HG02571 (cell line): ENCODE data around the gene SARS1.
"Not testable (repeated sequence)": the region's sequence is repeated elsewhere in the genome, so short reads cannot be mapped to it uniquely, and the experiment has no call there.

ENCODE experiments used
- ATAC-seq: cut with Tn5 transposase; IDR thresholded peaks from one replicate; pipeline ENCODE4 v1.9.1; 2021; ENCODE audit warnings: mild to moderate bottlenecking, moderate library complexity; ENCODE audit not compliant: unreplicated experiment

SARS1 gene

DNA sequence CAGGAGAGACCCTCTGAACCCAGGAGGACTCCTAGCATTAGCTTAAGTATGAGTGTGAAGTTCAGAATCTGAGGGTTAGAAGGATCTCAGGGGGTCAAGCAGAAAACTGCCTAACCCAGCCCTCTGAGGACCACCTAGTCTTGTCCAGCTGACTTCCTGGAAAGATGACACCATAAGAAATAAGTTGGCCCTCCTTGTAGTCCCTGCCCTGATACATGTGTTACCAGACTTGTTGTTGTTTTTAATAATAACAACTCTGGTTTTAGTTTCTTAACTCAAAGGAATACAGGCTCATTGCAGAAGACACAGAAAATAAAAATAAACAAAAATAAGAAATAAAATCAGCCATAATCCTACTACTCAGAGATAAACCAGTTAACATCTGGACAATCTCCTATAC lies 21.8 kb upstream of the SARS1 start:
- no peak for ATAC-seq

DNA sequence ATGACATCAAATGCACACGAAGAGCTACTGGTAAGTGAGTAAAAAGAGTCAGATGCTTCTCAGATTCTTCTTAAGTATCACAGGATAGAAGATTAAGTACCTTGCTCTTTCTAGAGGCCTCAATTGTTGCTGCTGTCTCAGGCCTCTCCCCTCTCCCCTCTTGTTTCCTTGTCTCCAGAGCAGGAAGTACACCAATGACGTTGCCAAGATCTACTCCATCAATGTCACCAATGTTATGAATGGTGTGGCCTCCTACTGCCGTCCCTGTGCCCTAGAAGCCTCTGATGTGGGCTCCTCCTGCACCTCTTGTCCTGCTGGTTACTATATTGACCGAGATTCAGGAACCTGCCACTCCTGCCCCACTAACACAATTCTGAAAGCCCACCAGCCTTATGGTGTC lies 21.3 kb upstream of the SARS1 start:
- ATAC-seq: no peak

DNA sequence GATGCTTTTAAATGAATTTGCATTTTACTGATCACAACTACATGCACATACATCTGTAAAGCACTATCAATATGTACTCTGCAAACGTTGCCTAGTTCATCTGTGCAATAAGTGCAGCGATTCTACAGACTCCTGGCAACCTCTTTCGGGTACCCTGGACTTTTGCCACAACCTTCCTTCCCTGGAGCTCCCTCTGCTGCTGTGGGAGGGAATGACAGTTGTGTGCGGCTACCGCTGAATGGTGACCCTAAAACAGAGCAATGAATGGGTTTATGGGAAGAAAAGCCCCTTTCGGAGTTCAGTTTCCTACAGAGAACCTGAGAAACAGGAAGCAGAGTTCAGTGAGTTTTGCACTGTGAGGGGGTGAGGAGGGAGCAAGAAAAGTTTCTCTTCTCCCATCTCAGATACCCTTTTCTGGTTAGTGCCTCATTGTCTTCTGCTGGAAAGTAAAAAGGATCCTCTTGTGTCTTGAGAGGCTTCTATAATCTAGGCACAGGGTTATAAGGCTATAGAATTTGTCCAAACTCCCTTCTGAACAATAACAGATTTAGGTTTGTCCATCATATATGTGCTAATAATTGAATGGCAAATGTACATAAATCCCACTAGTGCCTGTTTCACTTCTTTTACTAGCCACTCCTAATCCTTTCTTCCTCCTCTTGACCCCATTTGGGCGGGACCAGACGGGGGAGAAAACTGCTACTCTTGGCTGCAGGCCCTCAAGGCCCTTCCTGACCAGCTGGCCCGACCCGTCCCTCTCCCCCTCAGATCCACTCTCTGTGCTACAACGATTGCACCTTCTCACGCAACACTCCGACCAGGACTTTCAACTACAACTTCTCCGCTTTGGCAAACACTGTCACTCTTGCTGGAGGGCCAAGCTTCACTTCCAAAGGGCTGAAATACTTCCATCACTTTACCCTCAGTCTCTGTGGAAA lies 19.8 kb upstream of the SARS1 start:
- ATAC-seq: no peak

DNA sequence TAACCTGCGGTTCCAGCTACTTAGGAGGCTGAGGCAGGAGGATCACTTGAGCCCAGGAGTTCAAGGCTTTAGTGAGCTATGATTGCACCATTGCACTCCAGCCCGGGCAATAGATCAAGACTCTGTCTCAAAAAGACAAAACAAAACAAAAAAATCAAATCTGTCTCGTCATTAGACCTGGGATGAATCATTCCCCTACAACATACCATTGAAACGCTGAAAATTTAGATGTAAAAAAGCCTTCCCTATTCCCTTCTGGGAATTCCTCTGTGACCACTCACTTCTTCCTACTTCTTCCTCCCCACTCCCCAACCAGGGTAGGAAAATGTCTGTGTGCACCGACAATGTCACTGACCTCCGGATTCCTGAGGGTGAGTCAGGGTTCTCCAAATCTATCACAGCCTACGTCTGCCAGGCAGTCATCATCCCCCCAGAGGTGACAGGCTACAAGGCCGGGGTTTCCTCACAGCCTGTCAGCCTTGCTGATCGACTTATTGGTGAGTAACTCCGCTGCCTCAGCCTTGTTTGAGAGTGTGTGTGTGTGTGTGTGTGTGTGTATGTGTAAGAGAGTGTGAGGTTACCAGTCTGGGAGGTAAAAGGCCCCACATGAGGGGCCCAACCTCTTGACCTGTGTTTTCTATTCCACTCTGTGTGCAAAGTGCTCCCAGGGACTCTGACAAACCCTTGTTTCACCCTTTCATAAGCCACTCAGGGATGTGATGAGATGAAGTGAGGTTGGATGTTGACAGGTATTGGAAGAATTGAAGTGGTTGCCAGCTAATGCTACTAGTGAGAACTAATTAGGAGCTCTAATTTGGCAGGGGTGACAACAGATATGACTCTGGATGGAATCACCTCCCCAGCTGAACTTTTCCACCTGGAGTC lies 16.3 kb upstream of the SARS1 start:
- no peak for ATAC-seq

DNA sequence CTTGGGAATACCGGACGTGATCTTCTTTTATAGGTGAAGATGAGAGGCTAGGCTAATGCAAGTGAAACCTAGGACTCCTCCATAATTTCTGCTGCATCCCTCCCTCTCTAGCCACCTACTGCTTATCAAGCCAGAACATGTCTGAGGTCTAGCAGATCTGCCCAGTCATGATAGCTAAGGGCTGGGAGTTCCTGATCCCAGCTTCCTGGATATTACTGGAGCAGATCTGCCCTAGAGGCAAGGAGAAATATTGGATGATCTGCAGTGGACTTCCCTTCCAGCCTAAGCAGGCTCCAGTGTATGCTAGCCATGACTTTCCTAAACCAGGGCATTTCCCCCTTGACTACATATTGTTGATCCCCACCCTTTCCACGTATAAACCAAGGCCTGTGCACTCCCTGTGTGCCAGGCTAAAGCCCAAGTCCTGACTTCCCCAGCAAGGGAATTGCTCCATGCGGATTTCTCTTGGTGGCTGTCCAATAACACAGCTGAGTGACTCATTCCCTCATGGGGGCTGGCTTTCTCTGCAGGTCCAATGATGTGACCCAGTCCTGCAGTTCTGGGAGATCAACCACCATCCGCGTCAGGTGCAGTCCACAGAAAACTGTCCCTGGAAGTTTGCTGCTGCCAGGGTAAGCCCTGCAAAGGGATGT lies 15.5 kb upstream of the SARS1 start:
- no peak for ATAC-seq

DNA sequence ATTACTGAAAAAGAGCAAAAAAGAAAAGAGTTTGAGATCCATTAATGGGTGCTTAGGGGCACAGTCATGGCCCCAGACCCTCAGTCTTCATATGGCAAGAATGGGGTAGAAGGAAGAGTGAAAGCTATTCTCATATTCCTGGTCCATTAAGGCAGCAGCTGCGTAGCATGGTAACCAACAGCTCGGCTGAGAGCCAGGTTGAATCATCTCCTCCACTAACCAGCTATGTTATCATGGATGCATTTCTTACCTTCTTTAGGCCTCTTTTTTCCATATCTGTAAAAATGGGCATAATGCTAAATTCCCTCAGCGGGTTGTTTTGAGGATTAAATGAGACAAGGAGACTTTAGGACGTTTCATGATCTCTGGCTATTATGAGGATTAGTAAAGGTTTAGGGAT lies 15.0 kb upstream of the SARS1 start:
- ATAC-seq: no peak

DNA sequence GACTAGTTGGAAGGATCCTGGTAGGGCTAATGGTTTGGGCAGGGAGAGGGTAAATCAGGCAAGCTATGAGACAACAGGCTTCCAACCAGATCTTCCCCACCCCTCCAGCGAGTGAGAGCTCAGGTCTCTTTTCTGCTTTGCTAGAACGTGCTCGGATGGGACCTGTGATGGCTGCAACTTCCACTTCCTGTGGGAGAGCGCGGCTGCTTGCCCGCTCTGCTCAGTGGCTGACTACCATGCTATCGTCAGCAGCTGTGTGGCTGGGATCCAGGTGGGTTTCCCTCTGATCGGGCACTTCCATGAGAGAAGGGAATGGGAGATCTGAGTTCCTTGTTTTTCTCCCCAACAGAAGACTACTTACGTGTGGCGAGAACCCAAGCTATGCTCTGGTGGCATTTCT lies 14.0 kb upstream of the SARS1 start:
- ATAC-seq: no peak

DNA sequence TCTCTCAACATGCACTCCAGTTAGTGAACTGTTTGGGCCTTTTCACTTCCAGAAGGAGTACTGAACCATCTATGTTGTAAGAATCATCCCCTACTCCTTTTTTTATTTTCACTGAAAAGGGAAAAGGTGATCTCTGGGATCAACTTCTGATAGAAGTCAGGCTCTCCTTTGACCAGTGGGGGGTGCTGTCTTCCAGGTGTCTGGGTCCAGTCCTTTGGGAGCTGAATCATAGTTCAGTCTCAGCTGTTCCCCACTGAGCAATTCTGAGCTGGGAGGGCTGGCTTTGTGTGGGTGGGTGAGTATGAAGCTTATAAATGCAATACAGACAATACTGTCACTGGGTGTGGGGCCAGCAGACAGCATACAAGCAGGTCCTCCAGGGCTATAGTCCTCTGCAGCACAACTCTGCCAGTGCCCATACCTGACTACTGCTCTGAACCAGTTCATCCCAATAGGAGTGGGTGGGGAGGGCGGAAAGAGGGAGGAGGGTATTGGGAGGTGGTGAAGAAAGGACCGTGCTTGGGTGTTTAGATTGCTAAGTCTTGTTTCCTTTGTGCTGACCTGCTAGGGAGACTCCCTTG lies 12.5 kb upstream of the SARS1 start:
- ATAC-seq: no peak

DNA sequence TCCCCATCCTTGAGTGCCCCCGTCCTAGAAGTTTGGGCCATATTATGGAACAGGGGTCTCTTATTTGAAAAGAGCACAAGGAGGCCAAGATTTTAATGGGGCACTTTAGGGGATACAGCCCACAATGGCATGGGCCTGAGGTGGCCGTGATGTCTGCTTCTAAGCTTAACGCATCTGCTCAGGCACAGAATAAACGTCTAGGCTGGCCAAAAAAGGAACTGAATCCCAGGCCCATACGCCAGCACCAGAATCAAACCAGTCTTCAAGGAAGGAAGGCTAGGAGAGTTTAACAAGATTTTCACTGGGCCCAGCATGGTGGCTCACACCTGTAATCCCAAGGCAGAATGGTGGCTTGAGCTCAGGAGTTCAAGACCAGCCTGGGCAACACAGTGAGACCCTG lies 9.2 kb upstream of the SARS1 start:
- no peak for ATAC-seq

DNA sequence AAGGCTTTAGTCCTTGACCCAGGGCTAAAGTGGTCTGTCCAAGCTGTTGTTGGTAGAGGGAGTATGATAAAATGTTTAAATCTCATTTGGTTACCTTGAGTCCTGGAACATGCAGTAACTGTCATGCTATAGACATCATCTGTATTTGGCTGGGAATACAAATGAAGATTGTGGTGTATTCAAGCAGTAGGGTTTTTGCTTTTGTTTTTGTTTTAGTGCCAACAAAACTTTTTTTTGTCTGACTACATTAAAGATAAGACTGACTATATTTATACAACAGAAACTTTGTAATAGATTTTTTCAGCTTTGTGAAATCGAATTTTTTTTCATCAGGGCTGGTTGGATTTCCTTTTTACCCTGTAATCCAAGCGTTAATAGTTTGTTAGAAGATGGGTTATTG lies 7.4 kb upstream of the SARS1 start:
- no peak for ATAC-seq

DNA sequence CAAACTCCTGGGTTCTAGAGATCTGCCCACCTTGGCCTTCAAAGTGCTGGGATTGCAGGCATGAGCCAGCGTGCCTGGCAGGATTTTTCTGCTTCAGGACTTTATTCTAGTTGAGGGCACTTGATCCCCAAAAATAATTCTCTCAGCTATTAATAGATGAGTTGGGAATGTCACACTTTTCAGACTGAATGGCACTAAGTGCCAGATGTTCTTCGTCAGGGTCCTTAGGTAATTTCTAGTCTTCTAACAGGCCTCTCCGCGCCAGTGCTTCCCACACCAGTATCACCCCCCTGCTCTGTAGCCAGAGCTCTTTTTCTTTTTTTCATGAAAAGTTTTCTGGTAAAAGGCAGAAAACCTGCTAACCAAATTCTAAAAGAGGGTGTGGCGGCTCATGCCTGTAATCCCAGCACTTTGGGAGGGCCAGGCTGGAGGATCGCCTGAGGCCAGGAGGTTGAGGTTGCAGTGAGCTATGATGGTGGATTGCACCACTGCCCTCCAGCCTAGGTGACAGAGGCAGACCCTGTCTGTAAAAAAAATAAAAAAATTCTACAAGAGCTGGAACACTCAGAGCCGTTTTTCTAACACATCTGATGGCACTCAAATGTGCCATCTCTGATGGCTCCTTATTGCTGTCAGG lies 6.1 kb upstream of the SARS1 start:
- no peak for ATAC-seq

DNA sequence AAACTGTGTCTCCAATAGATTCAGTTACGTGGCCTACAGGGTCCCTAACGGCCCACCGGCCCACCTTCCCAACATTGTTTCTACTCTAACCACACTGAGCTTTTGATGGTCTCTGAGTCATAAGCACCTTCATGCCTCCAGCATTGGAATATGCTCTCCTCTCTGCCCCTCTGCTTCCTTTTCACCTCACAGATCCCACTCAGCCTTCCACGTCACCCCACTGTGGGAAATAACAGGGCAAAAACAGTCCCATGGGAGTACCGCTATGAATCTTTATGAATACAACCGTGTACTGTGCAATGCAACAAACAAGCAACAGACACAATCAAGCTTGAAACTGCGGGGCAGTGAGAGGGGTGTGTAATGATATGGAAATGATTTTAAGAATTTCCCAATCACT lies 5.3 kb upstream of the SARS1 start:
- ATAC-seq: no peak

DNA sequence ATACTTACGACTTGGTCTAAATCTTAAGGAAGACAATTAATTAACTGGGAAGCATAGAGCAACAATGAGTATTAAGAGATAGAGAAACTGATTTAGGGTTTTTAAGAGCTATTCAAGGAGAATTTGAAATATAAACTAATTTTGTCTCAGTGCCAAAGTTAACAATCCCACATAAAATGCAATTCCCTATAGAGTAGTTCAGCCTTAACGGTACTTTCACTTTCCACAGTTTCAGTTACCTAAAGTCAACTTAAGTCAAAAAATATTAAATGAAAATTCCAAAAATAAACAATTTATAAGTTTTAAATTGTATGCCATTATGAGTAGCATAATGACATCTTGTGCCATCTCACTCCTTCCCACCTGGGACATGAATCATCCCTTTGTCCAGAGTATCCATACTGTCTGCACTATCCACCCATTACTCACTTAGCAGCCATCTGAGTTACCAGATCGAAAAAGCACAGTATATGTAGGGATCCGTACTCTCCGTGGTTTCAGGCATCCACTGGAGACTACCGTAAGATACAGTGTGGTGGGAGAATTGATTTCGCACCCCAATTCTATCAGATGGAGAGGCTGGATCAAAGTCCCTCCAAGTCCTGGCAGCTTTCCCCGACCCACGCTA lies 4.8 kb upstream of the SARS1 start:
- ATAC-seq: no peak

DNA sequence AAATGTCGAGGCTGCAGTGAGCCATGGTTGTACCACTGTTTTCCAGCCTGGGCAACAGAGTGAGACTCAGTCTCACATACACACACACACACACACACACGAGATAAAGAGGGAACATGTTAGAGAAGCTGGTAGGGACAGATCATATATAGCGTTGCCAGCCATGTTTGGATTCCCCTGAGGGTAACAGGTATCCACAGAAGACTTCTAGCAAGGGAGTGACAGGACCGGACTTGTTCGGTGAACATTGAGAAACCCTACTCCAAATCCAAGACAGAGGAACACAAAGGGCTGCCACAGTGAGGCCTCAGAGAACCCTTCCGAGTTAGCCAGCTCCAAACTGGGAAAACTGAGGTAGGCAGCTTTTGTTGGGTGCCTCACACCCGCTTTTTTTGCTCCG lies 3.7 kb upstream of the SARS1 start:
- no peak for ATAC-seq

DNA sequence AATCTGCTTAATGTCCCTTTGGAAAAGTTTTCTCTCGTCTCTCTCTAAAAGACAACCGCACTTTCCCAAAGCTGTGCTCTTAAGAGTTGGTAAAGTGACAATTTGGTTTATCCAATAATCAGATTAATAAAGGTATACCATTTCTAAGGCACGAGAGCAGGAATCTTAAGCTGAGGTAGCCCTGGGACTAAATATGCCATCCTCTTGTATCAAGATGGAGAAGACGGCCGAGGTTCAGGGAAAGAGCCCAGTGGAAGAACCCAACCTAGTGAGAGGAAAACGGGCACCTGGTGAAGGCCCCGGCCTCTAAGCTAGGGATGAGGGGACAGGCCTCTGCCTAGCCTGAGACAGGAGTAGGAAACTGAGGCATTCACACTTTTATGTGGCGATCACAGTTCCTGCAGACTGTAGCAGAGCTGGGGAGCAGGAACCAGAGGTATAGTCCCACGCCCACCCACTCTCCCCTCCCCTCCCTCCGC lies 334 bp upstream of the SARS1 start:
- ATAC-seq: no peak

DNA sequence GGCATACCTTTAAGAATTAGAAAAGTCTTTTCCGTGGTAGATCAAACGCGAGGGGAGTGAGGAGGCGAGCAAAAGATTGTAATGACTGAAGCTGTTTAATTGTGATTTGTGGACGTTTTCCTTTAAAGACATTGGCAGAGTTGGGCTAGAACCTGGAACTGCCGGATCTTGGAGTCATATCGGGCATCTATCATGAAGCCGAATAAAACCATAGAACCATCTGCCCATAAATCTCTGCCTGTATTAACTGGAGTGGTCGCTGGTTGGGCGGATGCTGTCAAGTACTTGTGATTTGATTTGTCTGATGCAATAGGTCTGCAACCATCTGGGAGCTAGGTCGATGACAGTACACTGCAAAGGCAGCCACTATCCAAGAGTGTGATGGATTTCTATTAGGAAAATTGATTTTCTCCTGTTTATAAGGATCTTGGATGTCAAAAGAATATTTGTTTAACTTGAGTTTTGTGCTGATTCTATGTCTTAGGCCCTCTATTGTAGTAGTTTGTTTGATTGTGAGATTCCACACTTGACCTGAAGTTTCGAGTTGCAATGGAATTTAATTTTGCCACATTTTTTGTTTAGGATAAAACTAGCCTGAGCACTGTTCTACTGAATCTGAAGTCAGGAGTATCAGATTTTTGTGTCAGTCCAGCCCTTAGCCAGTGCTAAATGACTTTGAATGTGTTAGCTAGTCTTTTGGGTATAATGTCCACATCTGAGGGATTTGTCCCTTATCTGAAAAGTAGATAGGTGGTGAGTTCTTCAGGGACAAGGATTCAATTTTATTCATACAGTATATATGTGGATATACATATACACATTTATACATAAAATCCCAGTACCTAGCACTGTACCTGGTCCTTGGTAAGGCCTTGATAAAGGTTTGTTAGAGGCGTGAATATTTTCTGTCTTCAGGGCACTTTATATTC lies 1.2 kb downstream of the SARS1 start:
- no peak for ATAC-seq

DNA sequence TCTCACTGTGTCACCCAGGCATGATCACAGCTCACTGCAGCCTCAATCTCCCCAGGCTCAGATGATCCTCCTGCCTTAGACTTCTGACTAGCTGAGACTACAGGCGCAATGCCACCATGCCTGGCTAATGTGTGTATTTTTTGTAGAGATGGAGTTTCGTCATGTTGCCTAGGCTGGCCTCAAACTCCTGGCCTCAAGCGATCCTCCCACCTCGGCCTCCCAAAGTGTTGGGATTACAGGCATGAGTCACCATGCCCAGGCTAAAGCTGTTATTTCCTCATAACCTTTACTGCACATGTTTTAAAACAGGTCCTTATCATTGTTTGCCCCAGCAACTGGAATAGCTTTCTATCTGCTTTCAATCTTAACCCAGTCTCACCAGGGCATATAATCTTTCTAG lies 2.9 kb downstream of the SARS1 start:
- no peak for ATAC-seq

DNA sequence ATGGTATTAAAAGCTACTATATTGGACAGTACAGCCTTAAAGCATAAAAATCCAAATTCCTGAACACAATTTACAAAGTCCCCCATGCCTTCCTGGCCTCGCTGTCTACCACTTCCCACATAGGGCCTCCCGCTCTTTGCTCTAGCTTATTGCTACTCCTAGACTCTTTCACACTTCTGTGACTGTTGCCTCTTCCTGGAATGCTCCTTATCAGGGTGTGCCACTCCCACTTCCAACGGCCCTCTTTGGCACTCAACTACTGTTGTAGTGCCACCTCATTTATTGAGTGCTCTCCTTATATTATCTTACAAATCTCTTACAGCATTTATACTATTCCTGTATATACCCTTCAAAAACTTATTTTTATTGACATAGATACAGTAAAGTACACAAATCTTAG lies 4.8 kb downstream of the SARS1 start:
- no peak for ATAC-seq

DNA sequence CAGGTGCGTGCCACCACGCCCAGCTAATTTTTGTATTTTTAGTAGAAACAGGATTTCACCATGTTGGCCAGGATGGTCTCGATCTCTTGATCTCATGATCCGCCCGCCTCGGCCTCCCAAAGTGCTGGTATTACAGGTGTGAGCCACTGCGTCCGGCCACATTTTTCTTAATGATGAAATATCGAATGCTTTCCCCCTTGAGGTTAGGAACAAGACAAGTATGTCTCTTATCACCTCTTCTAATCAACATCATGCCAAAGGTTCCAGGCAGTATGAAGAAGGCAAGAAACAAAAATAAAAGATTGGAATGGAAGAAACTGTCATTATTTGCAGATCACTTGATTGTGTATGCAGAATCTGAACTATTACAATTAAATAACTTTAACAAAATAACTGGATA lies 7.5 kb downstream of the SARS1 start:
- ATAC-seq: not testable (repeated sequence)
